Lower leg skin (tissue), 4 donors: ENCODE data around the gene GAB3. TPM values are rescaled to one million over a fixed set of nuclear protein-coding genes. Genes with fewer than 3 reads are reported as not detected.

Experiments
- DNase-seq, 2 donors: peaks; one replicate each; pipeline ENCODE4 v3.0.0-alpha.2; 2019; ENCODE audit warnings: low spot score in 2 of 2
- H3K4me3 ChIP-seq: fragments of 200-600 bp; sonication (generic); 2 replicates; pipeline ENCODE4 v1.5.1; 2017; ENCODE audit warnings: mild to moderate bottlenecking, low read depth; ENCODE audit not compliant: poor library complexity, severe bottlenecking
- POLR2A ChIP-seq, 2 donors: fragments of 450-650 bp; IDR thresholded peaks; one replicate each; pipeline ENCODE4 v1.6.1; 2016 to 2017; ENCODE audit warnings: antibody characterized with exemption in 2 of 2, mild to moderate bottlenecking in 1 of 2, moderate library complexity in 1 of 2
- WGBS, 2 donors: methylation state at CpG; one replicate each; pipeline ENCODE4 v1.1.5; 2018; 5-methylcytosine and 5-hydroxymethylcytosine counted together
- intact Hi-C: fragments of 100-400 bp; cut with DNase I; formaldehyde crosslinking; loops from one replicate; pipeline ENCODE4 v1.15.0; 2023; ENCODE audit warnings: low total_unique reads
- total RNA-seq, 4 donors: library from RNA; depleted of rRNA; stranded (reverse); fragments of >200 nt; gene quantifications; one replicate each; pipeline ENCODE4 v1.1.0, GENCODE V29; 2016
- TF ChIP-seq, protein P1 (sequence below), 3 donors: fragments of 450-650 bp; IDR thresholded peaks; one replicate each; pipeline ENCODE4 v1.5.1; 2016; ENCODE audit warnings: antibody characterized with exemption in 3 of 3, mild to moderate bottlenecking in 3 of 3, moderate library complexity in 2 of 3

GAB3 gene
- total RNA-seq, 4 donors from 2014 or later, result 0.30 to 1.8 (median 1.4) TPM

DNA sequence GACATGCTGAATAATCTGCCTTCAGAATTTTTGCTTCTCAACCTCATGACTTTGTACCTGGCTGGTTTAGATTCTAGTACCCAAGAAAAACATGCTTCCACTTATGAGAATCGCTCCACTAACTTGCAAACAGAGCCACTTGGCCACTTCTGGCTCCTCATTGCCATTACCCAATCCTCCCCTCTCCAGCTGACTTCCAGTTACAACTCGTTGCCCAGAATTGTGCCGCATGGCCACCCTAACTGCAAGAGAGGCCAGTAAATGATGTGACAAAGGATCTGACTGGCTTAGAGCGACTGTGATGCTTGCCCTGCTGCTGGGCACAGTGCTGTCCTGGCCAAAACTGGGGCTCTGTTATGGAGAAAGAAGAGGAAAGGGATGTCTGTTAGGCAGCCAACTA, 7.8 kb upstream of the GAB3 start:
- no peak for DNase-seq
- intact Hi-C loops, result no loop called here
- 80 to 92% methylated on average over 4 of the region's 4 CpGs for WGBS, 2 donors
- no peak for TF ChIP-seq POLR2A (IDR thresholded peaks at IDR 0.05)
- TF ChIP-seq, protein P1, sequence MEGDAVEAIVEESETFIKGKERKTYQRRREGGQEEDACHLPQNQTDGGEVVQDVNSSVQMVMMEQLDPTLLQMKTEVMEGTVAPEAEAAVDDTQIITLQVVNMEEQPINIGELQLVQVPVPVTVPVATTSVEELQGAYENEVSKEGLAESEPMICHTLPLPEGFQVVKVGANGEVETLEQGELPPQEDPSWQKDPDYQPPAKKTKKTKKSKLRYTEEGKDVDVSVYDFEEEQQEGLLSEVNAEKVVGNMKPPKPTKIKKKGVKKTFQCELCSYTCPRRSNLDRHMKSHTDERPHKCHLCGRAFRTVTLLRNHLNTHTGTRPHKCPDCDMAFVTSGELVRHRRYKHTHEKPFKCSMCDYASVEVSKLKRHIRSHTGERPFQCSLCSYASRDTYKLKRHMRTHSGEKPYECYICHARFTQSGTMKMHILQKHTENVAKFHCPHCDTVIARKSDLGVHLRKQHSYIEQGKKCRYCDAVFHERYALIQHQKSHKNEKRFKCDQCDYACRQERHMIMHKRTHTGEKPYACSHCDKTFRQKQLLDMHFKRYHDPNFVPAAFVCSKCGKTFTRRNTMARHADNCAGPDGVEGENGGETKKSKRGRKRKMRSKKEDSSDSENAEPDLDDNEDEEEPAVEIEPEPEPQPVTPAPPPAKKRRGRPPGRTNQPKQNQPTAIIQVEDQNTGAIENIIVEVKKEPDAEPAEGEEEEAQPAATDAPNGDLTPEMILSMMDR (IDR thresholded peaks at IDR 0.05), result no peak
- no peak overlapping the region for H3K4me3 ChIP-seq

DNA sequence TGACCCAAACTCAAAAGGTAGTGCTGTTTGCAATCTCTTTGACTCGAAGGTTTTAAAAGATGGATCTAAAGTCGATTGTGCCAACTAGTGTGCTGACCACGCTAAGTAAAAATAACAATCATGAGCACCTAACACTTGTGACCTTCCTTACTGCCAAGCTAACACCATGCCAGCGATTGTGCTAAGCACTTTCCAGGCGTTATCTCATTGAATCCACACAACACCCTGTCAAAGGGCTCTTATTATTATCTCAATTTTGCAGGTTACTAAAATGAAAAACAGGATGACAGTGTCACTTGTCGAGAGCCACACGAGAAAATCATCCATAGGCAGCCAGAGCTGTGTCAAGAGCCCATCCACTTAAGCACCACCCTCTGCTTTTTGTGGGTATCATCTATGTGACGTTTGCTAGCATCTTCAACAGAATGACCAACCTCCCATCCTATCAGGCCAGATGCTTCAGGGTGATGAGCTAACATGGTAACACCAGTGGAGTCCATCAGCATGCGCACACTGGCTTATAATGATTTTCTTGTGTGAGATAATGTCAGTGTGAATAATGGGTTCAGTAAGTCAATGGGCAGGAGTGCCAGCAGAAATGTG, 893 bp upstream of the GAB3 start:
- no peak overlapping the region for H3K4me3 ChIP-seq
- no peak for DNase-seq
- intact Hi-C loops, result no loop called here
- 71 to 73% methylated on average over 9 of the region's 9 CpGs for WGBS, 2 donors
- TF ChIP-seq, protein P1 (IDR thresholded peaks at IDR 0.05), result no peak
- no peak for TF ChIP-seq POLR2A (IDR thresholded peaks at IDR 0.05)

DNA sequence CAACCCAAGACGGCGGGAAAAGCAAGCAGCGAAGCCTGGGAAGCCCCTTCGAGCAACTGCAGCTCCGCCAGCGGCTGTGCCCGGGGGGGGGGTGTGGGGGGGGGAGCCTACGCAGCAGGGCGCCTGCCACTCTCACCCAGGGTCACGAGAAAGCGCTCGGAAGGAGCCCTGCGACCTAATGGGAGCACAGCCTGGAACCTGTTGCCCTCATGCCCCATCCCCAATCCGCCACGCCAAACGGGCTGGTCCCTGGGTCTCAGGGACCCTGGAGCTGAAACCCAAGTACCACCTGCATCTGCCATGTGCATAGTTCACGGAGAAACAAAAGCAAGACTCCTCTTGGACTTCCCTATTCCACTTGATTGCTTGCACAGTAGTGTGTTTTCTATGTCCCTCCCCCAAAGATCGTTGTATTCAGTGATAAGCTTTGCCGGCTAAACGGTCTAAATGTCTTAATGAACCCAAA, 359 bp upstream of the GAB3 start:
- intact Hi-C loops, result no loop called here
- no peak overlapping the region for H3K4me3 ChIP-seq
- DNase-seq, result no peak
- TF ChIP-seq POLR2A (IDR thresholded peaks at IDR 0.05), result no peak
- TF ChIP-seq, protein P1 (IDR thresholded peaks at IDR 0.05), result no peak
- WGBS, 2 donors, result 33 to 65% methylated on average over 7 to 11 of the region's 20 CpGs

DNA sequence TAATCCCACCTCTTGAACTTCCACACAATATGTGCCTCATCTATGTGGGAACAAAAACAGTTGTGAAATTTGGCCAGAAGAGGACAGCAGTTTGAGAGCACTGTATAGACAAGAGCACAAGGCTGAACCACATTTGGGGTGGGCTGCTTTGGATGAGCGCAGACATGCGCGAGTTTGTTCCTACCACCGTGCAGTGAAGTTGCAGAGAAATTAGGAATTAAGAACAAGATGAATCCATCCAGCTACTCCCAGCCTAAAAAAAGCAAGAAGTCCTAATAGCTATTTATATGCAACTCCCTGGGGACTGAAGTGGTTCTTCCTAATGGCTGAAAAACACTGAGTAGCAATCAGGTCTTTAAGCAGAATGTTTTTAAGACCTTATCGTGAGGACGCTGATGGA, 1.0 kb downstream of the GAB3 start:
- H3K4me3 ChIP-seq, result no peak overlapping the region
- intact Hi-C loops, result no loop called here
- no peak for DNase-seq
- 30 to 55% methylated on average over 6 of the region's 6 CpGs for WGBS, 2 donors
- TF ChIP-seq, protein P1 (IDR thresholded peaks at IDR 0.05), result no peak
- no peak for TF ChIP-seq POLR2A (IDR thresholded peaks at IDR 0.05)

DNA sequence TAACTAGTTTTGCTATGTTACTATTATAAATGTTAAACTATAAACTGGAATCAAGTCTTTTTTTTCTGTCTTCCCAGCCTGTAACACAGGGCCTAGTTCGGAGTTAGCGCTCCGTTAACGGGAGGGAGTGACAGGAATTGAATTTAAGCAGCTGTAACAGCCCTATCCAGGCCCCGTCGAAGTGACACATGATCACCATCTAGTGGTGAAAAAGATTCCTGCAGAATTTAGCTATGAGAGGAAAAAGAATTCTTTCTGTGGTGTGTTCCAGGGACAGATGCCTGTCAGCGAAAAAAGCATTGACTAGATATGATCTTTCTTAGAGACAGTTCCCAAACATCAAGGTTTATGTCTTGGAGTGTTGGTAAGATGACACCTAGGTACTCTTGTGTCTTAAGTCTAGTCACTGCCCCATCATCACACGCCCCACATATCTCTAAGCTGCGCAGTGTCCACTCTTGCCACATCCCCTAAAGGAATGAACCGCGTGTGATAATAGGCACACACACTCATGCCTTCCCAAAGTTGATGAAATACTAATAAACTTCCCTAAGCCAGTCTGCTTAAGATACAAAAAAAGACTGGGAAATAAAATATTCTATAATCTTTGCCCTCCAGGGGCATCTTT, 2.1 kb downstream of the GAB3 start:
- WGBS, 2 donors, result 17 to 27% methylated on average over 11 of the region's 11 CpGs
- no peak overlapping the region for H3K4me3 ChIP-seq
- intact Hi-C loops, result no loop called here
- TF ChIP-seq, protein P1 (IDR thresholded peaks at IDR 0.05), result no peak
- TF ChIP-seq POLR2A (IDR thresholded peaks at IDR 0.05), result no peak
- peak in 1 of 2 donors; percentile 24 for DNase-seq
